NCI-H524 treated with DMSO at 0.1 percent for 48 hours (cell line): ENCODE measurements around the gene PDE3A.

Experiments
- DNase-seq: peaks from one replicate; lab custom pipeline; 2025; lab: John Stamatoyannopoulos, UW

Gene PDE3A

GRCh38 chr12:20495997-20496396, 127.7 kb downstream of the PDE3A start:
- no peak for DNase-seq

- DNase-seq: no peak
Measured at GRCh38 chr12:20497707-20498106, 129.4 kb downstream of the PDE3A start.

- DNase-seq: no peak
Measured at GRCh38 chr12:20501958-20502357, 133.6 kb downstream of the PDE3A start.

DNA sequence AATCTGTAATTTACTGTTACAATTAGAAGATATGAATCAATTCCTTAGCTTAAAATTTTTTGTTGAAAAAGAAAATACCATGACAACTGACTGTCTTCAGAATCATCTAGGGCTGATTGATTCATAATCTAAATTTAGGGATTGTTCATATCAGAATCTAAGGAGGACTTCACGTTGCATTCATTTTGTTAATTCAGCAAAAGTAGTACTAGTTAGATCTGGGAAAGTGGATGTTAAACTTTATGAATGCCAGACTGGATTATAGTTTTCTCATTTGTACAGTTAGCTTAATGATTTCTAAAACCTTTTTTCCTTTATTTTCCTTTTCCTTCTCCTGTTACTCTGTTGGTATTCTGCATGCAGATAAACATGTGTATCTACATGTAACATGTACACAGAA, 135.5 kb downstream of the PDE3A start:
- DNase-seq: no peak

- DNase-seq: no peak
Measured at GRCh38 chr12:20505056-20505455, 136.7 kb downstream of the PDE3A start.

DNA sequence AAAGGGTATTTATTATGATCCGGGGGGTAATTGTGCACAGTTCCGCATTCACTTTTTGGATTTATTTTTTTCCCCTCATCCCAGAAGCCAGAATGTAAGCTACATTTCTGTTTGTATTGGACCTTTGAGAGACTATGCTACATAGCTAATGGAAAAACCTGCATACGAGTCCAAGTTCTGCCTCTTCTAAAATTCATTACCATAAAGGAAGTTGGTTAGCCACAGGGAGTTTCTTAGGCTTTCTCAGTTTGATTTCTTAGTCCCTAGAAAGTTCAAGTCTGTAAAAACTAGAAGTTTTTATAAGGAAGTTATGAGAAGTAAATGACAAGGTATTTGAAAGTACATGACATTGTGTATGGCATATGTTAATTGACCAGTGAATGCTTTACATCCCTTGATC, 138.7 kb downstream of the PDE3A start:
- no peak for DNase-seq

GRCh38 chr12:20507711-20508110, 139.4 kb downstream of the PDE3A start:
- DNase-seq: no peak

- no peak for DNase-seq
Measured at GRCh38 chr12:20508359-20508758, 140.0 kb downstream of the PDE3A start.

DNA sequence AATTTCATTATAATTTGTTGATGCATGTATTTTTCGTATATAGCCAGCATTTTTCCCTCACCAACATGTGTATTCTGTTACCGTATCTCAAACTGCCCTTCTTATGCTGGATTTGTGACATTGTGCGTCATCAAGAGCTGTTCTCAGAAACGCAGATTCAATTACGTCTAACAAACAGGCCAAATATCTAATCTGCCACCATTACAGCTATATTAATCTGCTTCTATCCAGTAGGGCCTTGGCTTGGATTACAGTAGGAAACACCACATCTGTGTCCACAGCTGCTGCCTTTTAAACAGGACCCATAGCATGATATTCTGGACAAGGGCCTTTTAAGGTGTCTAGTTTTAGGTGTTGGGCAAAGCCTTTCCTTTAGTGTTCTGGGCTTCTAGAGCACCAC, 140.6 kb downstream of the PDE3A start:
- DNase-seq: peak; percentile 34

DNA sequence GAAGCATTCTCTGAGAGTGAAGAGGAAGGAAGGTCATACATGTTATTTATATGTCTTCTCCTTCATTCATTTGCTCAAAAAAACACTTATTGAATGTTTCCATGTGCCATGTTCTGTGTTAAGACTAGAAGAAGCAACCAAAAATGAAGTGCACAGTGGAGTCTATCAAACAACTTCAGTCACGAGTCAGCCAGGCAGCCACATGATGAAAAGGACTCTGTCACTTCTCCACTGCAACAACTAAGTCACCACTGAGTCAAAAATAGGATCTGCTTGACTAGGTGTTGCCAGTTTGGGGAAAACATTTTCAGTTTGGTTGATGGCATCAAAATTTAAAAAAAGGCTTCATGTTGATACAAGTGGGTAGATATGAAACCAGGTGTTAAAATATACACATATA, 142.5 kb downstream of the PDE3A start:
- no peak for DNase-seq

- DNase-seq: no peak
Measured at GRCh38 chr12:20513189-20513588, 144.9 kb downstream of the PDE3A start.

GRCh38 chr12:20514598-20514997, 146.3 kb downstream of the PDE3A start:
- no peak for DNase-seq

DNA sequence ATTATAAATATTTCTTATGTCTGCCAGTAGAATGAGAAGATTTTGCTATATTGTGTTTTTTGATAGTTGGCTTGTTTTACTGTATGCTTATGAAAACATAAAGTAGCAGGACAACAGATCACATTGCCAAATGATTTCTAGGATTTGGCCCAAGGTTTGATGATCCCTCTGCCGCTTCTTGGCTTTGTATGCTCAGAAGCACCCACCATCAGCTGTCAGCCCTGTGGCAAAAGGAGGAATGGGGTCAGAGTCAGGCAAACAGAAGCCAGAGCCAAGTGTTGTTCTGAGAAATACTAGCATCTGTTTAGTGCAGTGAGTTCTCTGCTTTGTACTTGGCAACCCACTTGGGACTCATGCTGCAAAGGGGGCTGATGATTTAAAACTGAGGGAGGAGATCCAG, 152.2 kb downstream of the PDE3A start:
- DNase-seq: no peak

DNA sequence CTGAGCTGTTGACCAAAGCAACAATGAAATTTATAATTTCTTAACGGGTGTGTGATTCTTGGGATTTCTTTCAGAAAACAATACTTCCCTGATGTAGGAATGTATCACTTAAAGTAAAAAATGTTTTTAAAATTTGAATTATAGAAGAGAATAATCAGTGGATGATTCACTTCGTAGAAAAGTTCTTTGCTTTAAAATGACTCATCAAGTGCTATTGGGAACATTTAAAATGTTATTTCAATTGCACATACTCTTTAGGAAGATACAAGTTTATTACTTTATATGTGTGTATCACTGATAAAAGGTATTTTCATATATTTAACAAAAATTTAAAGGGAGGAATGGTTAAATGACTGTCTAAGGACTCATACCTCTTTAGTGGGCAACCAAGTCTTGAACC, 155.3 kb downstream of the PDE3A start:
- DNase-seq: no peak

- DNase-seq: no peak
Measured at GRCh38 chr12:20524113-20524512, 155.8 kb downstream of the PDE3A start.

- DNase-seq: no peak
Measured at GRCh38 chr12:20525064-20525610, 156.8 kb downstream of the PDE3A start.

GRCh38 chr12:20527417-20528163, 159.3 kb downstream of the PDE3A start:
- no peak for DNase-seq

DNA sequence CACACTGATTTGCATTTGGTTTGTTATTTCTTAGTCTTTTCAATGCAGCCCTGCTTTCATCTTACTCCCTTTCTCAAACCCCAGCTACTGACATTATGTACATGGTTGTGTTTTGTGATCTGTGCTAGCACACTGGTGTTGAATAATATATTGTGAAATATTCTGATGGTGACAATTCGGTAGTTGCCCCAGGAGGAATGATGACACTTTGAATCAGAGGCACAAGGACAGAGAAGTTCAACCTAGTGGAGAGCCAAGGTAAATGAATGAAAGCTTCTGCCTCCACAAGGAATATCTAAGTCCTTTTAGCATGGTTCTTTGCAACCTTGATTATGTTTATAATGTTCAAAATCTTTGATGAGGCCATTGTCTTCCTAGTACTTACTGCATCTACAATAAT, 159.9 kb downstream of the PDE3A start:
- no peak for DNase-seq

DNA sequence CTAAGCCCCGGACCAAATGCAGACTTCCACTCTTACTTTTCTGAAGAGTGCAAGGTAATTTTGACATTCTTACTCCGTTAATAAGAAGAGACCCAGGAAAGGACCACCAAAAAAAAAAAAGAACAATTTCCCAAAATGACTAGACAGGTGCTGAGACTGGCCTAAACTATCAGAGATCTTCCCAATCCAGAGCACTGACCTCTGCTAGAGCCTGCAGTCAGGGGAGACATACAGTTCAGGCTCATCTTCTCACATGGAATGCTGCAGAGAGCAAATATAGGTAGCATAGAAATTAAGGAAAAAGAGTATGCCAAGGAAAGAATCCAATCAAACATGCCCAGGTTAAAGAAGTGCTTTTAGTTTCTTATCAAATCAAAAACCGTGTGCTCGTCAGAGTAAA, 177.9 kb downstream of the PDE3A start:
- no peak for DNase-seq

- no peak for DNase-seq
Measured at GRCh38 chr12:20547816-20548575, 179.7 kb downstream of the PDE3A start.

GRCh38 chr12:20548611-20549010, 180.3 kb downstream of the PDE3A start:
- DNase-seq: no peak

DNA sequence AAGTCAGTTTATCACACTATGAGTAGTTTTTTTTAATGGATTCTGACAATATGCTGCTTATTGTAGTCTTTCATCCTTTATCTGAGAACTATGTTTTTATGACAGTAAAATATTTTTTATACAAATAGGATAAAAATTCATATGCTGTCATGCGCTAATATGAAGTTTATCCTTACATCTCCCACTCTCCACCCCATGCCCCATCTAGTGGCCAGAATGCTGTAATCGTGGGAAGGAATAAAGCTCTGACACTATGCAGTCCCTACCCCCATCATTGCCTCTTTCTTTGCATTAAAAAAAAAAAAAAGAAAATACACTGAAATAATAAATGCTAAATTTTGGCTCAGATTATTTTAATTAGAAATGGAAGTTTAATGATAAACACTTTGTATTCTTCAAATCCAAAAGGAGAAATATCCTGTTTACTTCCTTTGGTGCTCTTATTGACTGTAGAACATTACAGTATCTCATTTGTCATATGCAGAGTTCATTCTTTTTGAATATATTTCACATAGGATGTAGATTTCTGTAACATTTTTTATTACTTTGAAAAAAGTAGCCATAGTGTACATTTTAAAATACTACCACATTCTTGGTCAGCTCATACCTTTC, 180.9 kb downstream of the PDE3A start:
- DNase-seq: no peak
